Measurements from ENCODE around the gene SUCLG1.

- no peak for TF ChIP-seq EZH2 (IDR thresholded peaks at IDR 0.05; ENCODE audit: insufficient read depth, low read length)
- no peak for TF ChIP-seq CTCF (IDR thresholded peaks at IDR 0.05; ENCODE audit: insufficient read depth, low read depth, low read length)
These were observed 34.4 kb upstream of the SUCLG1 start for GRCh38 chr2:84493514-84493913.

Measured in astrocyte (in vitro differentiated cells and primary cell).